Measurements from ENCODE around the gene EVI5L. TPM values are rescaled to one million over a fixed set of nuclear protein-coding genes. Genes with fewer than 3 reads are reported as not detected.

Gene EVI5L
- total and polyA plus RNA-seq, 3 donors from 2014 or later = 45.8 to 69.3 (median 68.9) TPM

DNA sequence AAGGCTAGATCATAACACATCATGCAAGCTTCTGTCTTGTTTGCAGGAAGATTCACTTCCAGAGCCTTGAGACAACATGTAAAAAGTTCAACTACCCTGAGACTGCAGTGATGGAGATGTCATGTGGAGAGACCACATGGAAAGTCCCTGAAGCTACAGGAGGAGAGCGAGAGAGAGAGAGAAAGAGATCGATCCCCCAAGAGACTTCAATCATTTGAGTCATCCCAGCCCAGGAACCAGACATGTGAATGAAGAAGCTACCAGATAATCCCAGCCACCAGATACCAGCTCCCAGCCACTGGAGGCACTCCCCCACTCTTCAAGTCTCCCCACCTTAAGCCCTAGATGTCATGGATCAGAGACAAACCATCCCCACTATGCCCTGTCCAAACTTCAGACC lies 10.7 kb upstream of the EVI5L start:
- Histone ChIP-seq H3K4me1 (no peaks in the 10 kb centered on the region), H3K27me3 (no peaks in the 10 kb centered on the region), H3K4me3 (no peak overlapping the region), H3K27ac (no peak overlapping the region), H3K9me3 (no peaks in the 10 kb centered on the region), H3K36me3 (ENCODE audit: low read depth, missing control alignments) (no peaks in the 10 kb centered on the region)
- WGBS, 2 donors = 83 to 91% methylated on average over 2 of the region's 2 CpGs
- intact Hi-C loops (cut with DNase I; ENCODE audit: low total_unique reads) = no loop called here
- DNase-seq = no peak
- TF ChIP-seq, protein P1, sequence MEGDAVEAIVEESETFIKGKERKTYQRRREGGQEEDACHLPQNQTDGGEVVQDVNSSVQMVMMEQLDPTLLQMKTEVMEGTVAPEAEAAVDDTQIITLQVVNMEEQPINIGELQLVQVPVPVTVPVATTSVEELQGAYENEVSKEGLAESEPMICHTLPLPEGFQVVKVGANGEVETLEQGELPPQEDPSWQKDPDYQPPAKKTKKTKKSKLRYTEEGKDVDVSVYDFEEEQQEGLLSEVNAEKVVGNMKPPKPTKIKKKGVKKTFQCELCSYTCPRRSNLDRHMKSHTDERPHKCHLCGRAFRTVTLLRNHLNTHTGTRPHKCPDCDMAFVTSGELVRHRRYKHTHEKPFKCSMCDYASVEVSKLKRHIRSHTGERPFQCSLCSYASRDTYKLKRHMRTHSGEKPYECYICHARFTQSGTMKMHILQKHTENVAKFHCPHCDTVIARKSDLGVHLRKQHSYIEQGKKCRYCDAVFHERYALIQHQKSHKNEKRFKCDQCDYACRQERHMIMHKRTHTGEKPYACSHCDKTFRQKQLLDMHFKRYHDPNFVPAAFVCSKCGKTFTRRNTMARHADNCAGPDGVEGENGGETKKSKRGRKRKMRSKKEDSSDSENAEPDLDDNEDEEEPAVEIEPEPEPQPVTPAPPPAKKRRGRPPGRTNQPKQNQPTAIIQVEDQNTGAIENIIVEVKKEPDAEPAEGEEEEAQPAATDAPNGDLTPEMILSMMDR (IDR thresholded peaks at IDR 0.05) = no peak
- TF ChIP-seq POLR2A (IDR thresholded peaks at IDR 0.05) = no peak

DNA sequence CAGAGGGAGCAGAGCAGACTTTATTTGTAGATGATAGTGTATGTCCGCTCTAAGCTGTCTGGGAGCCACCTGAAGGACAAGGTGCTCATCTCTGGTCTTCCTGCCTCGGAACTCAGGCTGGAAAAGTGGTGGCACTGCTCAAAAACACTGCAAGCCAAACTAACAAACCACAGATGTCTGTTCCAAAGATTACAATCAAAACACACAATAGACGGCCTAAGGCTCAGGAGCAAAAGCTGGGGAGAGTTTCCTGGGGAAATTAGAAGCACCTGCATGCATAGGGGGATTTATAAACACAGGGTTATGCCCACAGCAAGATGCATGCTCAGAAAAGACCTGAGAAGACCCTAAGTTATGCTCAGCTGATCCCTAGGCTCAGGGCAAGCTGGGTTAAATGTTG lies 9.4 kb upstream of the EVI5L start:
- intact Hi-C loops (cut with DNase I; ENCODE audit: low total_unique reads) = no loop called here
- WGBS, 2 donors = 72 to 82% methylated on average over 3 of the region's 3 CpGs
- no peaks in the 10 kb centered on the region for H3K27me3 ChIP-seq

DNA sequence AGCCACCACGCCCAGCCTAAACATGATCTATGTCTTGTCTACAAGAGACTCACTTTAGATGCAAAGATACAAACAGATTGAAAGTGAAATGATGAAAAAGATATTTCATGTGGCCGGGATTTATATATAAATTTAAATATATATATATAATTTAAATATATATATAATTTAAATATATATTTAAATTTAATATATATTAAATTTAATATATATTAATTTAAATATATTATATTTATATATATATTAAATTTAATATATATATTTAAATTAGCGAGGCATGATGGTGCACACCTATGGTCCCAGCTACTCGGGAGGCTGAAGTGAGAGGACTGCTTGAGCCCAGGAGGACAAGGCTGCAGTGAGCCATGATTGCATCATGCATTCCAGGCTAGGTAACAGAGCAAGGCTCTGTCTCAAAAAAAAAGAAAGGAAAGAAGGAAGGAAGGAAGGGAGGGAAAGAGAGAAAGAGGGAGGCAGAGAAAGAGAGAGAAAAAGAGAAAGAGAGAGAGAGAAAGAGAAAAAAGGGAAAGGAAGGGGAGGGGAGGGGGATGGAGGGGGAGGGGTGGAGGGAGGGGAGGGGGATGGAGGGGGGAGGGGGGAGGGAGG lies 7.0 kb upstream of the EVI5L start:
- no peak for DNase-seq
- H3K27me3 ChIP-seq = no peaks in the 10 kb centered on the region
- H3K9me3 ChIP-seq = no peaks in the 10 kb centered on the region
- H3K27ac ChIP-seq = no peak overlapping the region
- TF ChIP-seq, protein P1 (IDR thresholded peaks at IDR 0.05) = no peak
- no peak for TF ChIP-seq POLR2A (IDR thresholded peaks at IDR 0.05)
- intact Hi-C loops (cut with DNase I; ENCODE audit: low total_unique reads) = no loop called here
- WGBS, 2 donors = 92 to 94% methylated on average over 4 of the region's 4 CpGs
- H3K4me3 ChIP-seq = no peak overlapping the region
- no peaks in the 10 kb centered on the region for H3K4me1 ChIP-seq
- no peaks in the 10 kb centered on the region for H3K36me3 ChIP-seq (ENCODE audit: low read depth, missing control alignments)

More for the DNA sequence above, 9.4 kb upstream of the EVI5L start:
- Histone ChIP-seq H3K9me3 (no peaks in the 10 kb centered on the region), H3K36me3 (ENCODE audit: low read depth, missing control alignments) (no peaks in the 10 kb centered on the region), H3K4me1 (no peaks in the 10 kb centered on the region), H3K27ac (no peak overlapping the region), H3K4me3 (no peak overlapping the region)
- TF ChIP-seq, protein P1 (IDR thresholded peaks at IDR 0.05) = no peak
- TF ChIP-seq POLR2A (IDR thresholded peaks at IDR 0.05) = no peak
- DNase-seq = no peak

DNA sequence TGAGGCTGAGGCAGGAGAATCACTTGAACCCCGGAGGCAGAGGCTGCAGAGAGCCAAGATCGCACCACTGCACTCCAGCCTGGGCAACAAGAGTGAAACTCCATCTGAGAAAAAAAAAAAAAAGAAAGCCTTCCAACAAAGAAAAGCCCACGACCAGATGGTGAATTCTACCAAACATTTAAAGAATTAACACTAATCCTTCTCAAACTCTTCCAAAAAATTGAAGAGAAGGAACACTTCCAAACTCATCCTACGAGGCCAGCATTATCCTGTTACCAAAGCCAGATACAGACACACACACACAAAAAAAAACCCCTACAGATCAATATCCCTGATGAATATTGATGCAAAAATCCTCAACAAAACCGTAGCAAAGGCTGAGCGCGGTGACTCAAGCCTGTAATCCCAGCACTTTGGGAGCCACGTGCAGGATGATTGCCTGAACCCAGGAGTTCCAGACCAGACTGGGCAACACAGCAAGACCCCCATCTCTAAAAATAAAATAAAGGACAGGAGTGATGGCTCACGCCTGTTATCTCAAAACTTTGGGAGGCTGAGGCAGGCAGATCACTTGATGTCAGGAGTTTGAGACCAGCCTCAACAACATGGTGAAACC lies 6.2 kb upstream of the EVI5L start:
- WGBS, 2 donors = 64% methylated on average over 9 of the region's 9 CpGs
- intact Hi-C loops (cut with DNase I; ENCODE audit: low total_unique reads) = no loop called here
- Histone ChIP-seq H3K27ac (no peak overlapping the region), H3K4me3 (no peak overlapping the region), H3K4me1 (no peaks in the 10 kb centered on the region), H3K9me3 (no peaks in the 10 kb centered on the region), H3K36me3 (ENCODE audit: low read depth, missing control alignments) (no peaks in the 10 kb centered on the region), H3K27me3 (no peaks in the 10 kb centered on the region)
- DNase-seq = no peak
- TF ChIP-seq, protein P1 (IDR thresholded peaks at IDR 0.05) = no peak
- no peak for TF ChIP-seq POLR2A (IDR thresholded peaks at IDR 0.05)

DNA sequence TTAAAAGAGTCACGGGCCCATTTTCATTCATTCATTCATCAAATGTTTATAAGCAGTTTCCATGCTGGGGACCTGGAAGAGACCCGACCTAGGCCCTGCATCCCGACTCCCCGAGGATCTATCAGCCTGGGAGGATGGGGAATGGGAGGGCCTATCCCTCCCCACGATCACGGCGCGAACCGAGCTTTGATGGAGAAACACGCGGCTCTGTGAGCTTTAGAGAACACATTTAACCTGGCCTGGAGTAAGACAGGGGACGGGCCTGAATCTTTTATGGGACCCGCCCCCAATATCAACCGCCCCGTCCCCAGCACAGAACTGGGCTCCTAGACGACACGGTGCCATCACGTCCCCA lies 875 bp upstream of the EVI5L start:
- peak overlapping the region; percentile 6 to 12 for H3K4me3 ChIP-seq
- WGBS, 2 donors = 6 to 10% methylated on average over 17 to 18 of the region's 18 CpGs
- DNase-seq = no peak
- H3K27me3 ChIP-seq = no peaks in the 10 kb centered on the region
- TF ChIP-seq, protein P1 (IDR thresholded peaks at IDR 0.05) = no peak
- no peak for TF ChIP-seq POLR2A (IDR thresholded peaks at IDR 0.05)
- no peak overlapping the region for H3K27ac ChIP-seq
- H3K36me3 ChIP-seq (ENCODE audit: low read depth, missing control alignments) = no peaks in the 10 kb centered on the region
- H3K9me3 ChIP-seq = no peaks in the 10 kb centered on the region
- peaks cover 12% of the 10 kb centered on the region for H3K4me1 ChIP-seq
- intact Hi-C loops (cut with DNase I; ENCODE audit: low total_unique reads) = no loop called here
